Endothelial cell of umbilical vein (primary cell): ENCODE results near the gene ITGA6. TPM values are rescaled to one million over a fixed set of nuclear protein-coding genes. Genes with fewer than 3 reads are reported as not detected.
A peak's percentile ranks its signal among the peaks of the same experiment; 100 is the strongest.

Experiments
- BruUV-seq: library from RNA; stranded (reverse); fragments of 400-500 nt; replicated peaks from 2 replicates; lab custom pipeline; 2021; lab: Mats Ljungman, UMichigan
- CTCF ChIA-PET: fragments of 300-600, 350-600 bp; sonication (Branson Sonifier 250); formaldehyde crosslinking; loops from one replicate; lab custom pipeline; 2021; ENCODE audit warnings: antibody characterized with exemption, inconsistent platforms; lab: Charles Lee
- POLR2A ChIA-PET: fragments of 300-600, 350-600 bp; sonication (Branson Sonifier 250); formaldehyde crosslinking; loops from one replicate; lab custom pipeline; 2021; ENCODE audit warnings: antibody characterized with exemption, inconsistent platforms; lab: Charles Lee
- DNase-seq: peaks from one replicate; pipeline ENCODE4 v3.0.0-alpha.2; 2011; ENCODE audit warnings: low read depth, low spot score
- FAIRE-seq: peaks from 2 replicates; lab custom pipeline; 2011; peaks lifted over from hg19 to GRCh38; lab: Jason Lieb, UNC
- H2AFZ ChIP-seq: 2 replicates; pipeline ENCODE4 v1.6.0; 2012; ENCODE audit warnings: low read depth, low read length, control low read depth, inconsistent platforms
- H3K27ac ChIP-seq: 2 replicates; pipeline ENCODE4 v1.5.1; 2011; ENCODE audit warnings: low read depth, mild to moderate bottlenecking, control low read depth, low read length, moderate library complexity; ENCODE audit not compliant: insufficient read depth
- H3K27me3 ChIP-seq, 2 experiments: 2 replicates each; pipeline versions ENCODE4 v1.6.0 to v1.6.1; 2011; ENCODE audit warnings: low read length in 2 of 2, mixed read lengths in 1 of 2; ENCODE audit not compliant: control insufficient read depth in 2 of 2, insufficient read depth in 2 of 2
- H3K36me3 ChIP-seq, 2 experiments: 2 replicates in 1 of 2; 3 replicates in 1 of 2; pipeline ENCODE4 v1.5.1; 2011; ENCODE audit warnings: low read length in 2 of 2, mild to moderate bottlenecking in 1 of 2, moderate library complexity in 1 of 2; ENCODE audit not compliant: control insufficient read depth in 2 of 2, insufficient read depth in 2 of 2; ENCODE audit errors: extremely low read depth in 1 of 2
- H3K4me1 ChIP-seq: 3 replicates; pipeline ENCODE4 v1.5.1; 2011; ENCODE audit warnings: mild to moderate bottlenecking, low read length; ENCODE audit not compliant: control insufficient read depth, insufficient read depth; ENCODE audit errors: extremely low read depth
- H3K4me2 ChIP-seq: 2 replicates; pipeline ENCODE4 v1.6.1; 2011; ENCODE audit warnings: low read length, control low read depth, mixed read lengths; ENCODE audit not compliant: insufficient read depth
- H3K4me3 ChIP-seq, 3 experiments: fragments of 200-600 bp in 1 of 3; sonication (generic), shearing (Covaris generic) in 1 of 3; replicated peaks in 1 of 3; 2 replicates each; pipeline ENCODE4 v1.5.1; 2011 to 2016; ENCODE audit warnings: control low read depth in 3 of 3, low read length in 3 of 3, mild to moderate bottlenecking in 2 of 3, inconsistent platforms in 1 of 3, low read depth in 1 of 3, moderate library complexity in 1 of 3; ENCODE audit not compliant: insufficient read depth in 1 of 3
- H3K79me2 ChIP-seq: 2 replicates; pipeline ENCODE4 v1.6.0; 2012; ENCODE audit warnings: low read length, inconsistent platforms; ENCODE audit not compliant: control insufficient read depth, insufficient read depth
- H3K9ac ChIP-seq: replicated peaks from 2 replicates; pipeline ENCODE3; 2011; ENCODE audit warnings: low read length, control low read depth; ENCODE audit not compliant: insufficient read depth; ENCODE audit errors: extremely low read depth
- H3K9me1 ChIP-seq: replicated peaks from 3 replicates; pipeline ENCODE4 v1.6.0; 2011; ENCODE audit warnings: mild to moderate bottlenecking, low read length; ENCODE audit not compliant: control insufficient read depth, insufficient read depth; ENCODE audit errors: extremely low read depth
- H3K9me3 ChIP-seq: replicated peaks from 2 replicates; pipeline ENCODE4 v1.5.1; 2012; ENCODE audit warnings: low read length, inconsistent platforms; ENCODE audit not compliant: control insufficient read depth, insufficient read depth
- H4K20me1 ChIP-seq: replicated peaks from 2 replicates; pipeline ENCODE3; 2011; ENCODE audit warnings: mild to moderate bottlenecking, low read length; ENCODE audit not compliant: control insufficient read depth, insufficient read depth; ENCODE audit errors: extremely low read depth
- EZH2 ChIP-seq: IDR thresholded peaks from 2 replicates; pipeline ENCODE4 v1.6.1; 2012; ENCODE audit warnings: borderline replicate concordance, low read depth, mild to moderate bottlenecking, moderate library complexity, low read length, inconsistent platforms; ENCODE audit not compliant: severe bottlenecking
- JUN ChIP-seq: IDR thresholded peaks from 2 replicates; pipeline ENCODE4 v1.6.1; 2011; ENCODE audit warnings: borderline replicate concordance, low read depth; ENCODE audit not compliant: insufficient read length, insufficient read depth
- POLR2AphosphoS5 ChIP-seq: IDR thresholded peaks from 2 replicates; pipeline ENCODE4 v1.6.1; 2012; ENCODE audit warnings: low read depth, mild to moderate bottlenecking, control low read depth, low read length, moderate library complexity; ENCODE audit not compliant: insufficient read depth
- dilution Hi-C: fragments of 300-500 bp; cut with MboI; formaldehyde crosslinking; loops from one replicate; pipeline ENCODE4 v1.15.0; 2019; ENCODE audit warnings: low sequenced_read_pairs; ENCODE audit not compliant: extremely low pct_ligation_motif_present
- intact Hi-C: fragments of 100-400 bp; cut with micrococcal nuclease; formaldehyde crosslinking; loops from one replicate; pipeline ENCODE4 v1.10.0; 2022
- polyA plus RNA-seq, 4 experiments: library from polyadenylated mRNA; depleted of rRNA in 3 of 4; stranded (reverse) in 3 of 4; unstranded in 1 of 4; fragments of >200 nt; gene quantifications; 2 replicates each; pipeline versions ENCODE4 v1.2.1 to v1.2.3, GENCODE V29; 2011 to 2012; ENCODE audit warnings: missing spikeins in 1 of 4
- total RNA-seq: library from RNA; stranded (reverse); gene quantifications from 2 replicates; pipeline ENCODE4 v1.2.3, GENCODE V29; 2021
- TF ChIP-seq, protein P1 (sequence below), 2 donors: IDR thresholded peaks; 1 replicate in 1 of 2; 2 replicates in 1 of 2; pipeline ENCODE4 v1.5.1; 2011; ENCODE audit warnings: low read length in 2 of 2, mild to moderate bottlenecking in 2 of 2, moderate library complexity in 2 of 2, control low read depth in 1 of 2, inconsistent platforms in 1 of 2, low read depth in 1 of 2; ENCODE audit not compliant: insufficient read depth in 1 of 2; ENCODE audit errors: extremely low read depth in 1 of 2

ITGA6 gene
- total and polyA plus RNA-seq, 2 donors (not counting 3 experiments of a cell fraction or from before 2014, with no cell fraction given) = 24.9 to 208 TPM

DNA sequence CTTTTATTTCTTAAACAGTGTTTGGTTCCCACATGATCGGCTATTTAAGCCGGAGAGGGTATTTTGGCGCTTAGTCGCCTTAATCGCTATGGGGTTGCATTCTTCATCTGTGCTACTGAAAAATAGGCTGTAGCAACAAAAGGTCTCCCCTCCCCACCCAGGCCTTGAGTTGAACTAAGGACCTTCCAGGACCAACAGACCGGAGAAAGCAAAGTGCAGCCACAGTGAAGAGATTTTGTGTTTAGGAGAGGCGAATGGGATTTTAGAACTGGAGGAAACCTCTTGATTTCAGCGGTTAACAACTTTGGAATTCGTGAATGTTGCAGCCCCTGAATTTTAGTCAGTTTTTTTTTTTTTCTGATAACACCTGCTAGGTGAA lies 1.4 kb downstream of the ITGA6 start:
- H3K9me3 ChIP-seq = no peaks in the 10 kb centered on the region
- H3K4me3 ChIP-seq = peak overlapping the region; percentile 67 to 98 (median 68)
- peak overlapping the region; percentile 77 for H3K4me2 ChIP-seq
- no peak overlapping the region for H2AFZ ChIP-seq
- CTCF ChIA-PET = interaction anchor here (0.9 to 10.7 kb wide), 11 partner anchors 12 to 256 kb away, joined by 3 to 167 read pairs (median 5); no protein-coding TSS in a partner anchor
- BruUV-seq = no TSS peak
- no peaks in the 10 kb centered on the region for H4K20me1 ChIP-seq
- dilution Hi-C loops (loop anchor here (25.0 kb wide), 1 partner anchor 242 kb away; no protein-coding TSS in a partner anchor), intact Hi-C loops (loop anchor here (1.0 to 5.0 kb wide), 3 partner anchors 121 to 257 kb away; no protein-coding TSS in a partner anchor)
- H3K27me3 ChIP-seq = no peaks in the 10 kb centered on the region
- TF ChIP-seq, protein P1, sequence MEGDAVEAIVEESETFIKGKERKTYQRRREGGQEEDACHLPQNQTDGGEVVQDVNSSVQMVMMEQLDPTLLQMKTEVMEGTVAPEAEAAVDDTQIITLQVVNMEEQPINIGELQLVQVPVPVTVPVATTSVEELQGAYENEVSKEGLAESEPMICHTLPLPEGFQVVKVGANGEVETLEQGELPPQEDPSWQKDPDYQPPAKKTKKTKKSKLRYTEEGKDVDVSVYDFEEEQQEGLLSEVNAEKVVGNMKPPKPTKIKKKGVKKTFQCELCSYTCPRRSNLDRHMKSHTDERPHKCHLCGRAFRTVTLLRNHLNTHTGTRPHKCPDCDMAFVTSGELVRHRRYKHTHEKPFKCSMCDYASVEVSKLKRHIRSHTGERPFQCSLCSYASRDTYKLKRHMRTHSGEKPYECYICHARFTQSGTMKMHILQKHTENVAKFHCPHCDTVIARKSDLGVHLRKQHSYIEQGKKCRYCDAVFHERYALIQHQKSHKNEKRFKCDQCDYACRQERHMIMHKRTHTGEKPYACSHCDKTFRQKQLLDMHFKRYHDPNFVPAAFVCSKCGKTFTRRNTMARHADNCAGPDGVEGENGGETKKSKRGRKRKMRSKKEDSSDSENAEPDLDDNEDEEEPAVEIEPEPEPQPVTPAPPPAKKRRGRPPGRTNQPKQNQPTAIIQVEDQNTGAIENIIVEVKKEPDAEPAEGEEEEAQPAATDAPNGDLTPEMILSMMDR (IDR thresholded peaks at IDR 0.05; ENCODE audit: extremely low read depth in 1 of 2, insufficient read depth in 1 of 2, low read depth in 1 of 2, low read length in 2 of 2) = no peak
- TF ChIP-seq POLR2AphosphoS5 (no peak), JUN (no peak), EZH2 (no peak)
- POLR2A ChIA-PET = interaction anchor here (0.8 to 1.0 kb wide), 3 partner anchors 10 to 144 kb away, joined by 3 to 4 read pairs (median 4); no protein-coding TSS in a partner anchor
- H3K9ac ChIP-seq = no peak overlapping the region
- H3K27ac ChIP-seq = no peak overlapping the region
- no peak for FAIRE-seq
- H3K79me2 ChIP-seq = peaks cover 63% of the 10 kb centered on the region
- DNase-seq = no peak
- H3K9me1 ChIP-seq = no peaks in the 10 kb centered on the region
- no peaks in the 10 kb centered on the region for H3K36me3 ChIP-seq
- H3K4me1 ChIP-seq = peaks cover 40% of the 10 kb centered on the region
